ENCODE data around the gene ABCC3.
A peak's percentile ranks its signal among the peaks of the same experiment; 100 is the strongest.

Gene ABCC3

GRCh38 chr17:50685691-50686493 is 51.2 kb downstream of the ABCC3 start:
- no peak for DNase-seq

DNA sequence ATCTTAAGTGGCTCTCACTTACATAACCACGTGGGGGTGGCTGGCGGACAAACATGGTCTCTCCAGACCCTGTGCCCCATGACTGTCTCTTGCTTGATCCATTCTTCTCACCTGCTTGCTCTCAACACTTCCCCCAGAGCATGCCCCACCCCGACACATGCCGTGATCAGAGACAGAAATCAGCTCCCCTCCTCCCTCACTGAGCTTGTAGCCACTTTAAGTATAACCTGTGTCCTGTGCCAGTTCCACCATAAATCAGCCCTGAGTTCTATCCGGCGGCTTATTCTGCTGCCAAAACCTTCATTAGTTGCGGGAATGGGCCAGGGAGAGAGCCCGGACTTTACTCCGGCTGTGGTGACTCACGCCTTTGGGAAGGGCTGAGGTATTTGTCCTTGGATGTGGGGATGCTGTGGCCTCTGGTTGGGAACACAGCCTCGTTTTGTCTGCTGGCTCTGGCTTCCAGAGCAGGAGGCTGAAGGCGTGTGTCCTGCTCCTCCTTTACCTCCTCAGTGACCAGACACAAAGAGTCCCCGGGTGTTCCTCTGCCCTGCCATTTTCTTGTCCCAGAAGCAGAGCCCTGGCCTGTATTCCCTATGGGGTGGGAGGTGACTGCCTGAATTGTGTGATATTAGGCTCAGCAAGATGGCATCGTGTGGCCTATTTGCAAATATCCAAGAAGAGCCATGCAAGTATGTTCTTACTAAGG is 52.0 kb downstream of the ABCC3 start:
- DNase-seq, result no peak

DNA sequence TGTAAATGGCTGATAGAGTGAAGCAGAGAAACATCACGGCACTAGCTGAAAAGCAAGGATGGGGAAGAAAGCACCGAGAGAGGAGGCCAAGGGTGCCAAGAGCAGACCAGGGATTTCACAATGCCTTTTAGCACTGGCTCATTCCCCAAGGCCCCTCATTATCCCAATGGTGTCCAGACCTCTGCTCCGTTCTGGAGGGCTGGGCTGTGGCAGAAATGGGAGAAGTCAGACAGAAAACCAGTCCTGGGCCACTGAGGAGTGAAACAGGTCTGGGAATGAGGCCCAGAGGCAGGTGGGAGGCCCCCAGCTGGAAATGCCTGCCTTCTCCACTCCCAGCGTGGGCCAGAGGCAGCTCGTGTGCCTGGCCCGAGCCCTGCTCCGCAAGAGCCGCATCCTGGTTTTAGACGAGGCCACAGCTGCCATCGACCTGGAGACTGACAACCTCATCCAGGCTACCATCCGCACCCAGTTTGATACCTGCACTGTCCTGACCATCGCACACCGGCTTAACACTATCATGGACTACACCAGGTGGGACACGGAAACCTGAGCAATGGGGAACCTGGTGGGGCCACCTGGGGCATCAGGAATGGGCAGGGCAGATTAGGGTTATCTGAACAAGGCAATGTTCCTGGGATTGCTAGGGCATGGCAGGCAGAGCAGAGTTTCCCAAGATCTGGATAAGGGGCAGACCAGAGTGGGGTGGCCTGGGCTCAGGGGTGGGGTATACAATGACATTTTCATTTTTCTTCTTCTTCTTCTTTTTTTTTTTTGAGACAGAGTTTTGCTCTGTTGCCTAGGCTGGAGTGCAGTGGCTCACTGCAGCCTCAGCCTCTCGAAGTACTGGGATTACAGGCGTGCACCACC is 52.8 kb downstream of the ABCC3 start:
- DNase-seq, result no peak

GRCh38 chr17:50688245-50688644 is 53.6 kb downstream of the ABCC3 start:
- DNase-seq, result no peak

GRCh38 chr17:50689251-50689650 is 54.6 kb downstream of the ABCC3 start:
- no peak for DNase-seq

GRCh38 chr17:50689956-50690886 is 55.5 kb downstream of the ABCC3 start:
- DNase-seq, result no peak

GRCh38 chr17:50690887-50691549 is 56.3 kb downstream of the ABCC3 start:
- no peak for DNase-seq

GRCh38 chr17:50691550-50692447 is 57.1 kb downstream of the ABCC3 start:
- peak; percentile 48 for DNase-seq

- DNase-seq, result no peak
These were observed 57.9 kb downstream of the ABCC3 start for GRCh38 chr17:50692448-50693035.

DNA sequence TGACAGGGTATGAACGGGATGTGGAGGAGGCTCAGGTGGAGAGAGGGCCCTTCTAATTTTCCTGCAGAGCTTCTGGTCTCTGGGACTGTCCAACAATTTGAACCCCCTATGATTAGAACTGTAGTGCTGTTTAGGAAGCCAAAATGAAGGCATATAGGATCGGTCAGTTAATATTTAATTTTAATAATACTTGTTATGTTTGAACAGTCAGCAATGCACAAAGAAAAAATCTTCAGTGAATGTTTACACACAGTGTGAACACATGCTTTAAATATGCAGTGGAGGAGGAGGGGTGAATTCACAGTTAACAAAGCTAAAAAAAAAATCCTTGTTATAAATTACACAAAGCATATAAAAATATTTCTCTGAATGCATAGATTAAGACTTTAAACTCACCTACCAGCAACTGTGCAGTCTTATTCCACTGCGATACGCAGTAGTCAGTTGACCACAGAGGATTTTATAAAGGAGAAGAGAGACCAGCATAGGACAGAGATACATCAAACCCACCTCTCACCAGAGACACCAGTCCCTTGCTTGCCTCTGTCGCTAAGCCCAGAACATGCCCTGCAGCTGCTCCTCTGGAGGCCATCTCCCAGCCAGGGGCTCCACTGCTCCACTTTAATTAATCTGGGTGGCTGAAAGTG is 58.5 kb downstream of the ABCC3 start:
- no peak for DNase-seq

DNA sequence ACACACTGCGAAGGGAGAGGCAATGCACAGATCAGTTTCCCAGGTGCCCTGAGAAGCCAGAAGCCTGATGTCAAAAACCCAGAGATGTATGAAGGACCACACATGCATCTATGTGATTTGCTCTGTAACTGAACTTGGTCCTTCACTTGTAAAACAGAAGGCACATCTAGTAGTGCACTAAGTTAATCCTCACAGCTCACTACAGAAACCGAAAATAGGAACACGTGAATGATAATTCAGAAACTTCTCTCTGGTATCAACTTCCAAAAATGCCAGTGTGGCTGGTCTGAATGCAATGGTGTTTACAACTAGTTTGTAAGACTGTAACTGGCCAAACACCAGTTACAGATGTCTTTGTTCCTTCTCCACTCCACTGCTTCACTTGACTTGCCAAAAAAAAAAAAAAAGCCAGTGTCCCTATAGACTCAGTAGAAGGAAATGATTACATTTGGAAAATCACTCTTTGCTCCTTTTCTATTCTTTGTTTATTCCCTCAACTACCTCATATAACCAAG is 61.7 kb downstream of the ABCC3 start:
- DNase-seq, result no peak

GRCh38 chr17:50697062-50697461 is 62.4 kb downstream of the ABCC3 start:
- DNase-seq, result no peak

- no peak for DNase-seq
These were observed 63.1 kb downstream of the ABCC3 start for GRCh38 chr17:50697663-50698272.

- DNase-seq, result no peak
These were observed 64.7 kb downstream of the ABCC3 start for GRCh38 chr17:50699410-50699809.

GRCh38 chr17:50703162-50703561 is 68.5 kb downstream of the ABCC3 start:
- DNase-seq, result no peak

DNA sequence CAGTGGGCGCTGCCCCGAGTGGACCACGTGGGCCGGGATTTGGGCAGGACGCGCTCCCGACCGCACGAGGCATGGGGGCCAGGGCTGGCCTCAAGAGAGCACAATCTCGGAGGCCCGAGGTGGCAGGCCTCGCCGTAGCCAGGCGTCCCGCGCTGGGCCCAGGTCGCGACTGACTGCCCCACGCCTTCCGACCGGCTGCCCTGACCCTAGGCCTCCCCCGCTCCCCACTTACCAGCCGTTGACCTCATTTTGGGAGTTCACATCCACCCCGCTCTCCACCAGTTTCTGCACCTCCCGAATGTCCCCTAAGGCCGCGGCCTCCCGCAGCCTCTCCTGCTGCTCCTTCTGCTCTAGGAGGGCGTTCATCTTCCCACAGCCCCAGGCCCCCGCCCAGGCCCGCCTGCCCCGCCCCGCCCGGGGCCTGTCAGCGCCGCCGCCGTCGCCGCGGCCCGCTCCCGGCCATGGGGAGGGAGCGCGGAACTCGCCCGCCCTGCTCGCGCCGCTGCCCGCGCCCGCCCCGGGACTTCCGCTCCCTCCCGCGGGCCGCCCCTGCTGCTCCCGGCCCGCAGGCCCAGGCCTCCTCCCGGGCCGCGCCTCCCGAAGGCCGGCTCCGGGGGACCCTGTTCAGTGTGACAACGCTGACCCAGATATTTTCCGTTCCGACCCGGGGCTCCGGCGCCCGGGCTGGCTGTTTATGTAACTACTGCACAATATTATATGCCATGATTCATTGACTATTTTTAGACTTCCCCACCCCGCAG is 72.8 kb downstream of the ABCC3 start, which contains the start of gene ANKRD40:
Gene ANKRD40 (minus strand): TSS at position 626 of the 761 bp plus-strand sequence. CDS start 260 bp downstream, at position 366.
- DNase-seq, result peak; percentile 80

DNA sequence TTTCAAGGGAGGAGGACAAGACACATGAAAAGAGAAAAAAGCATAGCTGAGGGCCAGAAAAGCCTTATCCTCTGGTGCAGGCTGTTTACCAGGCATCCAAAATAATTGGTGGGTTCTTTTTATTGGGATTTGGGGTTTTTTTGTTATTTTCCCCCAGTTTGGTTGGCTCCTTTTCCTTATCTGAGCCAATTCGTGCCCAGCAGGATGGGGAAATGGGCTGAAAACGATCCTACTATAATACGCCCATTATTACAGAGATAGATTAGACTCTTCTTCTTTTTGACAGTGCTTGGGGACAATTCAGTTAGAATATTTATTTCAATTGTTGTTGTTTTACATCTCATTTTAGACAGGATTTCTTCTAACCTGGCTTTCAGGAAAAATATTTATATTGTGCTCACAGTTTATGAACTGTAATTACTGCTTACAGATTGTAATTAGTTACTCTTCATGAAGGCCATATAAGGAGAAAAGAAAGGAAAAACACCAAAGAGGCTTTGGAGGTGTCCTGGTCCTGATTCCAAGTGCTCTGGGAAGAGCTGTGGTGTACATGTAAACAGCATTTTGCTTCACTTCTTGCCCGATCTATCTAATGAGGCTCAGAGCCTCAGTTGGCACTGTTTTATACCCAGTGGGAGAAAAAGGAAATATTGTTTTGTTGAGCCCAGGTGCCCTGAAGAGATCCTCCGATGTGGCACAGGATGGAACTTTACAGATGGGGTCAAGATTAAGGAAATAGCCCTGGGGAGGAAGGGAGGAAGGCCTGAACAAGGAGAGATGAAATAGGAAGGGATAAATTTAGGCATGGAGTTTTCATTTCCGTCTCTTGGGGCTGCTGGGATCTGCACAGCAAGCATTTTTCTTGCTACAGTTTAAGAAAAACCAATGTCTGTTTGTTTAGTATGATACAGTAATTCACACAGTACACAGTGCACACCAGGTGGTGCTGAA is 73.6 kb downstream of the ABCC3 start:
- no peak for DNase-seq

Data from NCI-H2107 (cell line).